OCI-LY3 (cell line): Measurements from ENCODE around the gene DCAF17.

Experiments
- EZH2phosphoT487 ChIP-seq: fragments of 200-600 bp; shearing (Covaris generic); IDR thresholded peaks from 2 replicates; pipeline ENCODE4 v1.6.1; 2018; ENCODE audit warnings: antibody characterized with exemption, mixed run types, low read depth
- TF ChIP-seq, protein P1 (sequence below): fragments of 200-600, 300-600 bp; sonication (generic); IDR thresholded peaks from 2 replicates; pipeline ENCODE4 v1.5.1; 2014; ENCODE audit warnings: antibody characterized with exemption, low read length, low read depth

DNA sequence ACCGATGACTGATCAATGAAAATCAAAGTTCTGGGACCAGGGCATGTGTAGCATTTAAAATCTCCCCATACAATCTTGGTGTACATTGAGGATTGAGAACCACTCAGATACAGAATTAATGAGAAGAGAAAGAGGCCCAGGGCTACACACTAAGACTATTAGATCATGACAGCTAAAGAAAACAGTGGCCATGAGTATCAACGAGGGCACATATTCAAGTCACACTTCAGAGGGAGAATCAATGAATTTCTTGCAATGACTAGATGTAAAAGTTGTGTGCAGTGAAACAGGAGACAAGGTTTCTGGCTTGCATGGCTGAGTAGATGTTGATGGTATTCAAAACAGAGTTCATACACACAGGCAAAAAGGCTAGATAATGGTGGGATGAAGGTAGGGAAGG lies 29.3 kb upstream of the DCAF17 start:
- TF ChIP-seq, protein P1, sequence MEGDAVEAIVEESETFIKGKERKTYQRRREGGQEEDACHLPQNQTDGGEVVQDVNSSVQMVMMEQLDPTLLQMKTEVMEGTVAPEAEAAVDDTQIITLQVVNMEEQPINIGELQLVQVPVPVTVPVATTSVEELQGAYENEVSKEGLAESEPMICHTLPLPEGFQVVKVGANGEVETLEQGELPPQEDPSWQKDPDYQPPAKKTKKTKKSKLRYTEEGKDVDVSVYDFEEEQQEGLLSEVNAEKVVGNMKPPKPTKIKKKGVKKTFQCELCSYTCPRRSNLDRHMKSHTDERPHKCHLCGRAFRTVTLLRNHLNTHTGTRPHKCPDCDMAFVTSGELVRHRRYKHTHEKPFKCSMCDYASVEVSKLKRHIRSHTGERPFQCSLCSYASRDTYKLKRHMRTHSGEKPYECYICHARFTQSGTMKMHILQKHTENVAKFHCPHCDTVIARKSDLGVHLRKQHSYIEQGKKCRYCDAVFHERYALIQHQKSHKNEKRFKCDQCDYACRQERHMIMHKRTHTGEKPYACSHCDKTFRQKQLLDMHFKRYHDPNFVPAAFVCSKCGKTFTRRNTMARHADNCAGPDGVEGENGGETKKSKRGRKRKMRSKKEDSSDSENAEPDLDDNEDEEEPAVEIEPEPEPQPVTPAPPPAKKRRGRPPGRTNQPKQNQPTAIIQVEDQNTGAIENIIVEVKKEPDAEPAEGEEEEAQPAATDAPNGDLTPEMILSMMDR, result no peak
- TF ChIP-seq EZH2phosphoT487, result no peak
